HG02678 (cell line): ENCODE data around the gene C11orf86.

Experiments used
- ATAC-seq: cut with Tn5 transposase; IDR thresholded peaks from one replicate; pipeline ENCODE4 v1.9.1; 2021; ENCODE audit warnings: mild to moderate bottlenecking, moderate library complexity; ENCODE audit not compliant: unreplicated experiment

Gene C11orf86

DNA sequence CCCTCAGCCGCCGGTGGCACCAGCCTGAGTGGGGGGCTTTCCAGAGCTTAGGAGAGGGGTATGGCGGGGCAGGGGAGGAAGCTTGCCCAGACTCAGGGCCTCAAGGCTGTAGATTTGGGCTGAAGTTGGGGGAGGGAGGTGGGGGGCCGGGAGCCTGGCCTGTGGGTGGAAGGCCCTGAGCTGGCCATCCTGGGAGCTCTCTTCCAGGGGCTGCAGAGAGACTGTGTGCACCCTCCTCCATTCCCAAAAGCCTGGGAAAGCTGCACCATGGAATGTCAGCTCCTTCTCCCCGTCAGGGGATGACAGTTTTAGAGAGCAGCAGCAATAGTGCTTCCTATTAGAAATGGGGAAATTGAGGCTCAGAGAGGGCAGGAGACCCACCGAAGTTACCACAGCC, 48.9 kb downstream of the C11orf86 start:
- no peak for ATAC-seq

DNA sequence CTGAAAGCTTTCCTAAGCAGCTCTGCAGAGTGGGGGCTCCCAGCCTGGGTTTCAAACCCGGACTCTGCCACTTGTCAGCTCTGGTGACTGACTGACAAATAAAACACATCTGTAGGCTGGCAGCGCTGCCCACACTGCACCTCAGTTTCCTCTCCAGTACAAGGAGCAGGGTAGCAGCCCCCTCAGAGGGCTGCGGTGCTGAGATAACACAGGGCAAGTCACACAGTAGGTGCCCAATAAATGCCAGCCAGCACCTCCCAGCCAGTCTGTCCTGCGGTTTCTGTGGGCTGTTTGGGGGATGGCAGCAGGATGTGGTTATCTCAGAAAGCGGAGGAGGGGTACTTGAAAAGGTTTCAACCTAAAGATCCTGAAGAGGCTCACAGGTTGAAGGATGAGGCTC, 49.3 kb downstream of the C11orf86 start:
- ATAC-seq = no peak

DNA sequence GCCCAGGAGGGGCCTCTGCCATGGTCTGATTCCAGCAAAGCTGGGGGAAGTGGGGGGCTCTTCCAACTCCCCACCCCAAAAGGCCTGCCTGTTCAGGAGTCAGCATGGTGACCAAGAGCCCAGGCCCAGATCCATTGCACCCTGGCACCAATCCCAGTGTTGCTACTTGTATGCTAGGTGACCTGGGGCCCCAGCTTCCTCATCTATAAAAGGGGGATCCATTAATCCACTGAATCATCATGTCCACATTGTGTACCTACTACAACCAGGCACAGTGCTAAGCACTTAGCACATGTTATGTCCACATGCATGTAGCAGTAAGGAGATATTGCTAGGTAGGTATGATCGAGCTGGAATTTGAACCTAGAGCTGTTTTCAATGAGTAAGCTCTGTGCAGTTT, 49.9 kb downstream of the C11orf86 start:
- no peak for ATAC-seq

DNA sequence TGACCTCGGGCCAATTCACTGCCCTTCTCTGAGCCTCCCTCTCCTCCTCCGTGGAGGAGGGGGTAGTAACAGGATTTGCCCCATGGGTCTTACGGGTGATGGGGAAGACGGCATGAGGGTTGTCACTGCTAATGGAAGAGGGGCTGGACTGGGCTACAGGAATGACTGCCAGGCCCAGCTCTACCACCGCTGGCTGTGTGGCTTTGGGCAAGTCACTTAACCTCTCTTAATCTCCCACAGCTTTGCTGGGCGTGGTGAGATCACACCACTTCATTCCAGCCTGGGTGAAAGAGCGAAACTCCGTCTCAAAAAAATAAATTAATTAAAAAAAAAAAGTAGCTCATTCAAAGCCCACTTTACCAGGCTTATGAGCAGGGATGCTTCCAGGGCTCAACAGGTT, 50.6 kb downstream of the C11orf86 start:
- no peak for ATAC-seq
